Keratinocyte (primary cell): ENCODE measurements around the gene EEF1AKMT1.

Experiments used
- CTCF ChIP-seq, 3 experiments: IDR thresholded peaks in 1 of 3; conservative IDR thresholded peaks in 1 of 3; optimal IDR thresholded peaks in 1 of 3; 2 replicates in 2 of 3; 3 replicates in 1 of 3; pipeline versions ENCODE3 to v1.5.1; 2011; ENCODE audit warnings: low read length in 3 of 3, mild to moderate bottlenecking in 3 of 3, moderate library complexity in 2 of 3, control low read depth in 1 of 3, inconsistent platforms in 1 of 3; ENCODE audit not compliant: insufficient read depth in 2 of 3; ENCODE audit errors: extremely low read depth in 1 of 3
- EZH2 ChIP-seq: IDR thresholded peaks from one replicate; pipeline ENCODE4 v1.6.1; 2012; ENCODE audit warnings: inconsistent platforms, mild to moderate bottlenecking, low read length, moderate library complexity

GRCh38 chr13:20728579-20729311 lies 45.0 kb downstream of the EEF1AKMT1 start:
- TF ChIP-seq EZH2: no peak
- TF ChIP-seq CTCF (optimal IDR thresholded peaks at IDR 0.05 in 1 of 3, IDR thresholded peaks at IDR 0.05 in 1 of 3, conservative IDR thresholded peaks at IDR 0.05 in 1 of 3; ENCODE audit: extremely low read depth in 1 of 3, insufficient read depth in 2 of 3, low read length in 3 of 3): no peak
